Ishikawa (cell line): ENCODE results near the gene GSK3B.

Experiments used
- CEBPB ChIP-seq: IDR thresholded peaks from 2 replicates; pipeline ENCODE4 v1.6.1; 2012
- CREB1 ChIP-seq: IDR thresholded peaks from 2 replicates; pipeline ENCODE4 v1.6.1; 2012; ENCODE audit warnings: low read depth
- EGR1 ChIP-seq: IDR thresholded peaks from 2 replicates; pipeline ENCODE4 v1.6.1; 2012
- EP300 ChIP-seq: IDR thresholded peaks from 2 replicates; pipeline ENCODE4 v1.6.1; 2012; ENCODE audit warnings: borderline replicate concordance
- FOXM1 ChIP-seq: IDR thresholded peaks from 2 replicates; pipeline ENCODE4 v1.6.1; 2012; ENCODE audit warnings: low read depth, borderline replicate concordance
- NFIC ChIP-seq: IDR thresholded peaks from 2 replicates; pipeline ENCODE4 v1.6.1; 2012
- RAD21 ChIP-seq: IDR thresholded peaks from 2 replicates; pipeline ENCODE4 v1.6.1; 2012; ENCODE audit warnings: low read depth
- REST ChIP-seq: IDR thresholded peaks from 2 replicates; pipeline ENCODE4 v1.6.1; 2012; ENCODE audit warnings: low read depth, mild to moderate bottlenecking
- TAF1 ChIP-seq: IDR thresholded peaks from 2 replicates; pipeline ENCODE4 v1.6.1; 2012; ENCODE audit warnings: low read depth, mild to moderate bottlenecking
- TCF12 ChIP-seq: IDR thresholded peaks from 2 replicates; pipeline ENCODE4 v1.6.1; 2012; ENCODE audit warnings: low read depth
- TEAD4 ChIP-seq: IDR thresholded peaks from 2 replicates; pipeline ENCODE4 v1.6.1; 2012
- YY1 ChIP-seq: IDR thresholded peaks from 2 replicates; pipeline ENCODE4 v1.6.1; 2012; ENCODE audit warnings: low read depth
- ZBTB7A ChIP-seq: IDR thresholded peaks from 2 replicates; pipeline ENCODE4 v1.6.1; 2012; ENCODE audit warnings: low read depth
- TF ChIP-seq, protein P1 (sequence below): IDR thresholded peaks from 2 replicates; pipeline ENCODE4 v1.6.1; 2012
- TF ChIP-seq, protein P2 (sequence below): IDR thresholded peaks from 2 replicates; pipeline ENCODE4 v1.6.1; 2012

The GSK3B gene

DNA sequence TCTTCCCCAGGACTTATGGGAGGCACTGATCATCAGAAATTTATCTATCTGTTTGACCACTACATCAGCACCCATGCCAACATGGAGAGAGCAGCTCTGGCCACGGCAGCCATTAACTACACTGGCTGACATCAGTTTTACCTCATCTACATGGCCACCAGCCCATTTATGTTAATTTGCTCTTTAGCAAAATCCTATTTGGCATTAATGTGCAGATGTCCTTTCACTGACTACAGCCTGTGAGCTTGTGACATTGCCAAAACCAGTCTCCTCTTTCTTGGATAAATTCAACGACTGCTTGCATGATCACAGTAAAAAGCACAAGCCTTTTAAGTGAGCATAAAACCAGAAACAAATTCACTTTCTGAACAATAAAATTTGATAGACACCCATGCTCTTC lies 264.8 kb downstream of the GSK3B start:
- TF ChIP-seq EGR1 (no peak), TCF12 (no peak)
- TF ChIP-seq, protein P1, sequence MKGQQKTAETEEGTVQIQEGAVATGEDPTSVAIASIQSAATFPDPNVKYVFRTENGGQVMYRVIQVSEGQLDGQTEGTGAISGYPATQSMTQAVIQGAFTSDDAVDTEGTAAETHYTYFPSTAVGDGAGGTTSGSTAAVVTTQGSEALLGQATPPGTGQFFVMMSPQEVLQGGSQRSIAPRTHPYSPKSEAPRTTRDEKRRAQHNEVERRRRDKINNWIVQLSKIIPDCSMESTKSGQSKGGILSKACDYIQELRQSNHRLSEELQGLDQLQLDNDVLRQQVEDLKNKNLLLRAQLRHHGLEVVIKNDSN: no peak

DNA sequence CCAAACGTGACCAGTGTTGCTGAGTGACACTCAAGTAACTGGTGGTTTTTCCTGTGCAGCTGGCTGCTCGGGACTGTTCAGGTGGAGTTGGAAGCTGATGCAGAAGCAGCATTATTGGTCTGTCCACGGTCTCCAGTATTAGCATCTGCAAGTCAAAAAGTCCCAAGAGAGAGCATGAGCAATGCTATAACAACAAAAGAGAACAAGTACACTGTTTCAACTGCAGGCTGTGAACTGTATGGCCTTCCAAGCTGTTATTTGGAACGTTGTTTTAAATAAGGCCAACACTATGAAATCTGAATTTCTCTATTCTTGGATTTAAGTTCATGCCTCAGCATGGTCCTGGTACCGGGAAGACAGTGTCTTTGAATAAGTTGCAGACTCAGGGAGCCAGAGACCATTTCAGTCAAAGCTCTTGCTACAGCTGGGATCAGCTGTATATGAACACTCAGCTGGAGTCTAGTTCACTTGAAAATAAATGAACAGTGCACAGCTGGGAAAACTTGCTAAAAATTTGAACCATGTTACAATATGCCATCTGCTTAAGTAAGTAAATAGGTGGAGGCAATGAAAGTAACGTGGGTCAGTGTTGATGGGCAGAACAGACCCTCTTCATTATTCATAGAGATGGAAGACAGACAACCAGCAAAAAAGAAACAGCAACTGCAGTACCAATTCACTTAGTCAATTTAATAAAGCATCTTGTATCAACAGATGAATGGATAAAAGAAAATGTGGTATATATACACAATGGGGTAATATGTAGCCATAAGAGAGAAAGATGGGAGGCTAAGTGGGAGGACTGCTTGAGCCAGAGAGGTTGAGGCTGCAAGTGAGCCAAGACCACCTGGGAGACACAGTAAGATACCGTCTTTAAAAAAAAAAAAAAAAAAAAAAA lies 267.3 kb downstream of the GSK3B start:
- TF ChIP-seq EP300: no peak
- no peak for TF ChIP-seq REST
- no peak for TF ChIP-seq EGR1

GRCh38 chr3:119825820-119826219 lies 268.4 kb downstream of the GSK3B start:
- no peak for TF ChIP-seq TAF1
- TF ChIP-seq, protein P1: no peak
- no peak for TF ChIP-seq CREB1
- no peak for TF ChIP-seq NFIC
- TF ChIP-seq CEBPB: no peak

- no peak for TF ChIP-seq EGR1
- no peak for TF ChIP-seq TAF1
- TF ChIP-seq TCF12: no peak
- TF ChIP-seq, protein P2, sequence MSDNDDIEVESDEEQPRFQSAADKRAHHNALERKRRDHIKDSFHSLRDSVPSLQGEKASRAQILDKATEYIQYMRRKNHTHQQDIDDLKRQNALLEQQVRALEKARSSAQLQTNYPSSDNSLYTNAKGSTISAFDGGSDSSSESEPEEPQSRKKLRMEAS: no peak
- TF ChIP-seq TEAD4: no peak
- TF ChIP-seq ZBTB7A: no peak
- no peak for TF ChIP-seq NFIC
- TF ChIP-seq CREB1: no peak
- no peak for TF ChIP-seq CEBPB
- no peak for TF ChIP-seq FOXM1
- TF ChIP-seq YY1: no peak
- TF ChIP-seq EP300: no peak
- no peak for TF ChIP-seq REST
Observed at GRCh38 chr3:119819806-119820205, 274.4 kb downstream of the GSK3B start.

DNA sequence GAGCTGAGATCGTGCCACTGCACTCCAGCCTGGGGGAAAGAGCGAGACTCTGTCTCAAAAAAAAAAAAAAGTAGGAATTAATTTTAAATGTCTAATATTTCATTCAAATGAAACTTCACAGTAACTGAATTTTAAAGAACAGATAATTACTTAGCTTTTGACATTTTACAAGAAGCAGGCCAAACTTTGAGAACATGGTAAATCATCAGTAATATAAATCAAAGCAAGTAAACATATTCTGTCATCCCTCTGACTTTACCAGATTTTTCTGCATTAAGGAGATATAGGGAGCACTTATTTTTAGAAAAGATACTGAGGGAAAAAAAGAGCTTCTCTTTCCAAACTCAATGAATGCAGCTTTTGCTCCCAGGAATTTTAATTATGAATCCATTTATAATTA lies 275.3 kb downstream of the GSK3B start:
- TF ChIP-seq ZBTB7A: no peak
- no peak for TF ChIP-seq RAD21
- TF ChIP-seq, protein P1: no peak
- no peak for TF ChIP-seq NFIC
- TF ChIP-seq TAF1: no peak
- no peak for TF ChIP-seq FOXM1
- TF ChIP-seq, protein P2: no peak
- TF ChIP-seq EGR1: no peak
- TF ChIP-seq CEBPB: no peak
- TF ChIP-seq CREB1: no peak
- no peak for TF ChIP-seq EP300
- no peak for TF ChIP-seq REST
- no peak for TF ChIP-seq TCF12
- TF ChIP-seq YY1: no peak
- TF ChIP-seq TEAD4: no peak
